ENCODE measurements around the gene AXIN2.
"Not testable (repeated sequence)": the region's sequence is repeated elsewhere in the genome, so short reads cannot be mapped to it uniquely, and the experiment has no call there.

AXIN2 gene

GRCh38 chr17:65484405-65484804 lies 77.0 kb downstream of the AXIN2 start:
- not testable (repeated sequence) for DNase-seq (ENCODE audit: low read depth)

GRCh38 chr17:65483438-65483837 lies 78.0 kb downstream of the AXIN2 start:
- DNase-seq (ENCODE audit: low read depth) = no peak

GRCh38 chr17:65482201-65482600 lies 79.2 kb downstream of the AXIN2 start:
- no peak for DNase-seq (ENCODE audit: low read depth)

- no peak for DNase-seq (ENCODE audit: low read depth)
These were observed 82.2 kb downstream of the AXIN2 start for GRCh38 chr17:65479282-65479681.

All from stimulated activated CD8-positive, alpha-beta memory T cell treated with anti-CD3 and anti-CD28 coated beads, Interleukin-12 subunit alpha, Interleukin-12 subunit beta, amount 100 ng/mL, for 4 hours (primary cell).